OCI-LY3 (cell line): ENCODE data around the gene TTC21A.

Source experiments
- EZH2phosphoT487 ChIP-seq: fragments of 200-600 bp; shearing (Covaris generic); IDR thresholded peaks from 2 replicates; pipeline ENCODE4 v1.6.1; 2018; ENCODE audit warnings: antibody characterized with exemption, mixed run types, low read depth
- TF ChIP-seq, protein P1 (sequence below): fragments of 200-600, 300-600 bp; sonication (generic); IDR thresholded peaks from 2 replicates; pipeline ENCODE4 v1.5.1; 2014; ENCODE audit warnings: antibody characterized with exemption, low read length, low read depth

DNA sequence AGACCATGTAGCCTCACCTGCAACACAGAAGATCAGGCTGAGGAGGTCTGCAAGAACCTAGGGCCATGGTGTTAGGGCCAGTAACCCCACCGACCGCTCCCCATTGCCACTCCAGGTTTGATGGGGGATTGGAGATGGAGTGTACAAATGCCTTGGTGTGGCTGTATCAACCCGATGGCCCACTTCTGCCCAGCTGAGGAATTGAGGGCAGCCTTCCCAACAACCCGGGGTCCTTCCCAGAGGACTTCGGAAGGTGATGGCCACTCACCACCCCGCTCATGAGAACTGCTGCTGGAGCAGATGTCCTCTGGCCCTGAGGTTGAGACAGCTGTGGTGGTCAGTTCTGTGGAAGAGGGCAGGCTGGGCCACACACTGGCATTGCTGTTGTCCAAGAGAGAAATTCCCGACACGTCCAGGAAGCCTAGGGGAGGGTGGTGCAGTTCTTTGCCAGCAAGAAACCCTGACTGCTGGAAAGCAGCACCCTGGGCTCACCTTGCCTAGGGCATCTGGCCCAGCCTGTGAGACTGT is 8.9 kb upstream of the TTC21A start:
- TF ChIP-seq, protein P1, sequence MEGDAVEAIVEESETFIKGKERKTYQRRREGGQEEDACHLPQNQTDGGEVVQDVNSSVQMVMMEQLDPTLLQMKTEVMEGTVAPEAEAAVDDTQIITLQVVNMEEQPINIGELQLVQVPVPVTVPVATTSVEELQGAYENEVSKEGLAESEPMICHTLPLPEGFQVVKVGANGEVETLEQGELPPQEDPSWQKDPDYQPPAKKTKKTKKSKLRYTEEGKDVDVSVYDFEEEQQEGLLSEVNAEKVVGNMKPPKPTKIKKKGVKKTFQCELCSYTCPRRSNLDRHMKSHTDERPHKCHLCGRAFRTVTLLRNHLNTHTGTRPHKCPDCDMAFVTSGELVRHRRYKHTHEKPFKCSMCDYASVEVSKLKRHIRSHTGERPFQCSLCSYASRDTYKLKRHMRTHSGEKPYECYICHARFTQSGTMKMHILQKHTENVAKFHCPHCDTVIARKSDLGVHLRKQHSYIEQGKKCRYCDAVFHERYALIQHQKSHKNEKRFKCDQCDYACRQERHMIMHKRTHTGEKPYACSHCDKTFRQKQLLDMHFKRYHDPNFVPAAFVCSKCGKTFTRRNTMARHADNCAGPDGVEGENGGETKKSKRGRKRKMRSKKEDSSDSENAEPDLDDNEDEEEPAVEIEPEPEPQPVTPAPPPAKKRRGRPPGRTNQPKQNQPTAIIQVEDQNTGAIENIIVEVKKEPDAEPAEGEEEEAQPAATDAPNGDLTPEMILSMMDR: no peak
- no peak for TF ChIP-seq EZH2phosphoT487
